GM23338 (cell line): ENCODE measurements around the gene TSPAN4.

Experiments used
- CTCF ChIP-seq, 2 experiments: fragments of 200-600 bp in 1 of 2; sonication (generic) in 1 of 2; conservative IDR thresholded peaks; 2 replicates each; pipeline versions ENCODE4 v1.5.1 to v1.6.1; 2016 to 2017; ENCODE audit warnings: antibody characterized with exemption in 2 of 2, low read depth in 2 of 2, mild to moderate bottlenecking in 2 of 2, moderate library complexity in 1 of 2
- ETS1 ChIP-seq: IDR thresholded peaks from 2 replicates; pipeline ENCODE4 v1.6.1; 2016; ENCODE audit warnings: antibody characterized with exemption
- EZH2 ChIP-seq: fragments of 200-600 bp; sonication (generic); IDR thresholded peaks from one replicate; pipeline ENCODE4 v1.8.0; 2017; ENCODE audit warnings: antibody characterized with exemption, mild to moderate bottlenecking, low read depth; ENCODE audit not compliant: unreplicated experiment
- JUNB ChIP-seq: IDR thresholded peaks from one replicate; pipeline ENCODE4 v1.6.1; 2016; ENCODE audit warnings: antibody characterized with exemption; ENCODE audit not compliant: unreplicated experiment
- POLR2AphosphoS5 ChIP-seq: IDR thresholded peaks from 2 replicates; pipeline ENCODE4 v1.6.1; 2016; ENCODE audit warnings: antibody characterized with exemption, low read depth
- REST ChIP-seq: IDR thresholded peaks from one replicate; pipeline ENCODE4 v1.6.1; 2018; ENCODE audit warnings: antibody characterized with exemption; ENCODE audit not compliant: unreplicated experiment
- STAT1 ChIP-seq: IDR thresholded peaks from one replicate; pipeline ENCODE4 v1.6.1; 2016; ENCODE audit warnings: antibody characterized with exemption; ENCODE audit not compliant: unreplicated experiment
- ZNF114 ChIP-seq: fragments of 250-450 bp; sonication (Bioruptor Pico); IDR thresholded peaks from 2 replicates; pipeline ENCODE4 v1.5.0; 2020; ENCODE audit warnings: mild to moderate bottlenecking, moderate library complexity
- ZNF331 ChIP-seq: fragments of 250-450 bp; sonication (Bioruptor Pico); IDR thresholded peaks from 2 replicates; pipeline ENCODE4 v1.5.0; 2020; ENCODE audit warnings: low read depth, mild to moderate bottlenecking, moderate library complexity

DNA sequence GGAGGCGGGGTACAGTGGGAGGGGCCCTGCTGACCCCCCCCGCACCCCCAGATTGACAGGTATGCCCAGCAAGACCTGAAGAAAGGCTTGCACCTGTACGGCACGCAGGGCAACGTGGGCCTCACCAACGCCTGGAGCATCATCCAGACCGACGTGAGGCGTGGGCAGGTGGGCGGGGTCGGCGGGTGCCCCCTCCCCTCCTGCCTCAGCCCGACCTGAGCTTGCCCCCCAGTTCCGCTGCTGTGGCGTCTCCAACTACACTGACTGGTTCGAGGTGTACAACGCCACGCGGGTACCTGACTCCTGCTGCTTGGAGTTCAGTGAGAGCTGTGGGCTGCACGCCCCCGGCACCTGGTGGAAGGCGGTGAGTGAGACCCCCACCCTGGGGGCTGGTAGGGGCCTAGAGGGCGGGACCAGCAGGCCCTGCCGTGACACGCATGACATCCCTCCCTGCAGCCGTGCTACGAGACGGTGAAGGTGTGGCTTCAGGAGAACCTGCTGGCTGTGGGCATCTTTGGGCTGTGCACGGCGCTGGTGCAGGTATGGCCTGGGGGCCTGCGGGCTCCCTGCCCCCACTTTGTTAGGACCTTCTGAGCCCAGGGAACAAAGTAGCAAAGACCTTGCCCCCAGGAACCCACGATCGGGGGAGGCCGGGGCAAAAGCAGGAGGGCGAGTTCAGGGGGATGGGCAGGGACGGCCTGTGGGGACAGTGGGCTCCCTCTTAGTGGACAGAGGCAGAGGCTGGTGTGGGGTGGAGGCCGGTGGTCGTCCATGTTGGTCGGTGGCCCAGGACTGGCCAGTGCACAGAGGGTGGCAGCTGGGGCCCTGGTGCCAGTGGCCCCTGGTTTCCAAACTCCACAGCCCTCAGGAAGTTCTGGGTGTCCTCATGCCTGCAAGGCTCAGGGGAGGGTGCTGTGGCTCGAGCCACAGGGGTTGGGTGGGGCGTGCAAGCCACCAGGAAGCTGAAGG lies 23.1 kb downstream of the TSPAN4 start:
- peak; percentile 25; the same call in 1 of the 2 replicates for TF ChIP-seq POLR2AphosphoS5
- no peak for TF ChIP-seq STAT1
- TF ChIP-seq JUNB: no peak
- no peak for TF ChIP-seq CTCF (conservative IDR thresholded peaks at IDR 0.05; ENCODE audit: low read depth in 2 of 2)
- TF ChIP-seq EZH2: no peak
- TF ChIP-seq ZNF331 (CRISPR knock-in tag): no peak
- TF ChIP-seq REST: no peak
- no peak for TF ChIP-seq ZNF114 (CRISPR knock-in tag)
- no peak for TF ChIP-seq ETS1
